T-helper 1 cell treated with Interleukin-12 subunit alpha and Interleukin-12 subunit beta and Interleukin-4 antibody, amounts not matched to agents 30 μg/mL and 1 μg/mL, for 36 hours (primary cell): ENCODE results near the gene CTNND2.

Experiments
- H3K27ac Mint-ChIP-seq: one replicate; pipeline ENCODE4 v1.8.0; 2021; ENCODE audit warnings: mild to moderate bottlenecking, mixed read lengths
- H3K27me3 Mint-ChIP-seq: one replicate; pipeline ENCODE4 v1.8.0; 2021; ENCODE audit warnings: low read depth, mixed read lengths
- H3K36me3 Mint-ChIP-seq: one replicate; pipeline ENCODE4 v1.8.0; 2021; ENCODE audit warnings: low read depth, mixed read lengths
- H3K4me1 Mint-ChIP-seq: one replicate; pipeline ENCODE4 v1.8.0; 2021; ENCODE audit warnings: low read depth, mixed read lengths
- H3K4me3 Mint-ChIP-seq: one replicate; pipeline ENCODE4 v1.8.0; 2021; ENCODE audit warnings: mild to moderate bottlenecking, moderate library complexity, mixed read lengths
- H3K9me3 Mint-ChIP-seq: one replicate; pipeline ENCODE4 v1.8.0; 2021; ENCODE audit warnings: mixed read lengths

The CTNND2 gene

GRCh38 chr5:11230890-11231289 lies 673.4 kb downstream of the CTNND2 start:
- peaks cover 7% of the 10 kb centered on the region for H3K4me1 Mint-ChIP-seq
- H3K27me3 Mint-ChIP-seq, result no peaks in the 10 kb centered on the region
- peaks cover 15% of the 10 kb centered on the region for H3K9me3 Mint-ChIP-seq
- H3K27ac Mint-ChIP-seq, result no peak overlapping the region
- no peaks in the 10 kb centered on the region for H3K36me3 Mint-ChIP-seq
- H3K4me3 Mint-ChIP-seq, result no peak overlapping the region

DNA sequence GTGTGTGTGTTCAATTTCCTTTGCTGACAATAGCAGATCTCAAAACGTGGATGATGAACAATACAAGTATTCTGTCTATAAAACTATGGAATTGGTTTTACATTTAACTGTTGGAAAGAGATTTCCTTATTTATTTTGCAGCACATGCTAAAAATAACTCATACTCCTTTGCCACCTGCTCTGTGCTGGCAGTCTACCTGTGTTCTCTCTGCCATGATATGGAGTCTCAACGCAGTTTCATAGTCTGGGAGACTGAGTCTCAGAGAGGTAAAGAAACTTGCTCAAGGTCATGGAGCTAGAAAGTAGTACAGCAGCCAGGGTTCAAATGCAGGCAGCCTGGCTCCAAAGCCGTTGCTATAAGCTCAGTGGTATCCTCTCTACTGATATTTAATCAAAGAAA lies 677.2 kb downstream of the CTNND2 start:
- Mint-ChIP-seq H3K9me3 (peaks cover 7% of the 10 kb centered on the region), H3K36me3 (no peaks in the 10 kb centered on the region), H3K27ac (no peak overlapping the region), H3K27me3 (no peaks in the 10 kb centered on the region), H3K4me1 (no peaks in the 10 kb centered on the region), H3K4me3 (no peak overlapping the region)

DNA sequence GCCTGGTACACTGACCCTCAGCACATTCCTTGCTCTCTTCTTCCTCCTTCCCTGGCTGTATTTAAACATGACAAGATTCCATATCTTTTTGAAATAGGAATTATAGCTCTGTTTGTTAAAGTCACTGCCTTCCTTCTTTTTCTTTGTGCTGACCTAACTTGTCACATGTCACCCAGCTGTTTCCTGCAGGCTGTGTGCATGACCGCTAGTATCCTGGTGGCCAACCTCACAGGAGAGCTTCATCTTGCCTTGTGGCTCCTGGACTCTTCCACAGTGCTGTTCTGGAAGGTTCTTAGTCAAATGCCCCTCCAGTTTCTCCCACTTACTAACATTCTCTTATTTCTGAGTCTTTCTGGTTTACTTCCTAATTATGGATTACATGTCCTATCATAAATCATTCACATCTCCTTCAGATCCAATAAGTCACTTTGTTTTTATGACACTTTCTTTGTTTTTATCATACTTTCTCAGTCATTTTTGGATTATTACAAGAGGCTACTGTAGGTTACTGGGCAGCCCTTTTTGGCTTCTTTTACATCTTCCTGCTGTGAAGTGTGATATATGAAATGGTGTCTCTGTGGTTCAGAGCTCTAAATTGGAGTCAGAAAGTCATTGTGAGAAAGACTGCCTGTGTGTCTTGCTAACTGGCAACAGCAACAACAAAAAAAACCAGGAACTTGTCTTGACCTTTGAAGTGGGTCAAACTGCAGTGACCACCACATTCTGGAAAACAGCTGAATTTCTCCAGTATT lies 679.6 kb downstream of the CTNND2 start:
- Mint-ChIP-seq H3K9me3 (no peaks in the 10 kb centered on the region), H3K27me3 (no peaks in the 10 kb centered on the region), H3K36me3 (no peaks in the 10 kb centered on the region), H3K27ac (no peak overlapping the region), H3K4me3 (no peak overlapping the region), H3K4me1 (no peaks in the 10 kb centered on the region)

DNA sequence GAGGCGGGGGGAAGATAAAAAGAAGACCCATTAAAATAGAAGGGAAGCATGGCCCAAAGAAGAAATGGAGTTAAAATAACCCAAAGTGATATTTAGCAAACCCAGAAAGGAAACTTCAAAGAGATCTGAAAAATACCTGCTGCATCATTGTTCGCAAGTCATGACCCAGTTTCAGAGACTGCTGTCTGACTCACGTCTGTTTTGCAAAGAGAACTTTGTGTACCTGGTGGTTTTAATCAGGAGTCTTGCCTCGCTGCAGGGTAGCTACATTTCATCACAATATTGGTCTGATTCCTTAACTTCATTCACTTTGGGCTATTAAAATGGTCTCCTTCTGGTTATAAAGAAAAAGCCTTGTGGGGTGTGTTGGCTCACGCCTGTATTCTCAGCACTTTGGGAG lies 682.1 kb downstream of the CTNND2 start:
- no peaks in the 10 kb centered on the region for H3K9me3 Mint-ChIP-seq
- H3K27ac Mint-ChIP-seq, result no peak overlapping the region
- no peaks in the 10 kb centered on the region for H3K36me3 Mint-ChIP-seq
- H3K4me1 Mint-ChIP-seq, result no peaks in the 10 kb centered on the region
- no peaks in the 10 kb centered on the region for H3K27me3 Mint-ChIP-seq
- no peak overlapping the region for H3K4me3 Mint-ChIP-seq

- H3K36me3 Mint-ChIP-seq, result no peaks in the 10 kb centered on the region
- no peak overlapping the region for H3K4me3 Mint-ChIP-seq
- no peak overlapping the region for H3K27ac Mint-ChIP-seq
- no peaks in the 10 kb centered on the region for H3K27me3 Mint-ChIP-seq
- no peaks in the 10 kb centered on the region for H3K9me3 Mint-ChIP-seq
- H3K4me1 Mint-ChIP-seq, result no peaks in the 10 kb centered on the region
Observed at GRCh38 chr5:11214864-11215644, 689.2 kb downstream of the CTNND2 start.

- H3K4me1 Mint-ChIP-seq, result no peaks in the 10 kb centered on the region
- no peak overlapping the region for H3K27ac Mint-ChIP-seq
- no peaks in the 10 kb centered on the region for H3K9me3 Mint-ChIP-seq
- H3K4me3 Mint-ChIP-seq, result no peak overlapping the region
- no peaks in the 10 kb centered on the region for H3K36me3 Mint-ChIP-seq
- H3K27me3 Mint-ChIP-seq, result no peaks in the 10 kb centered on the region
Observed at GRCh38 chr5:11212706-11213105, 691.5 kb downstream of the CTNND2 start.

DNA sequence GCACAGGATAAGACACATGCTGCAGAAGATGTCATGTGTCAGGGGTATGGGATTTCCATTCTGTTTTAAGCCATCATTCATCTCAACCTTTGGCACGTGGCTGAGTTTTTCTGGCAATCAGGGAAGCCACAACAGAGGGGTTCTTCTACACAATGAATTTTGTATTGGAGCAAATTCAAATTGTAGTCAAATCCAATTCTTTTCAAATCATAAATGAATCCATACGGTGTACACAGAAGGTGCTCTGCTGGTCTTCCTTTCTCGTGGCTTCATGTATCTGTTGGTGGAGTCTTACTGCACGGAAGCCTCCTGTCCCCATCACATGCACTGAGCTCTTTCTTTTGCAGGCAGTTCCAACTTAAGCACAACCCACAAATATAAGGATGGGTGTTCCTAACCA lies 706.5 kb downstream of the CTNND2 start:
- Mint-ChIP-seq H3K9me3 (no peaks in the 10 kb centered on the region), H3K4me3 (no peak overlapping the region), H3K27ac (no peak overlapping the region), H3K4me1 (no peaks in the 10 kb centered on the region), H3K27me3 (no peaks in the 10 kb centered on the region), H3K36me3 (no peaks in the 10 kb centered on the region)

- H3K4me1 Mint-ChIP-seq, result no peaks in the 10 kb centered on the region
- H3K4me3 Mint-ChIP-seq, result no peak overlapping the region
- H3K27me3 Mint-ChIP-seq, result no peaks in the 10 kb centered on the region
- no peak overlapping the region for H3K27ac Mint-ChIP-seq
- H3K9me3 Mint-ChIP-seq, result no peaks in the 10 kb centered on the region
- no peaks in the 10 kb centered on the region for H3K36me3 Mint-ChIP-seq
Observed at GRCh38 chr5:11191673-11192072, 712.6 kb downstream of the CTNND2 start.

GRCh38 chr5:11182441-11183080 lies 721.7 kb downstream of the CTNND2 start:
- H3K36me3 Mint-ChIP-seq, result no peaks in the 10 kb centered on the region
- H3K27ac Mint-ChIP-seq, result no peak overlapping the region
- no peaks in the 10 kb centered on the region for H3K4me1 Mint-ChIP-seq
- no peak overlapping the region for H3K4me3 Mint-ChIP-seq
- H3K27me3 Mint-ChIP-seq, result no peaks in the 10 kb centered on the region
- no peaks in the 10 kb centered on the region for H3K9me3 Mint-ChIP-seq

DNA sequence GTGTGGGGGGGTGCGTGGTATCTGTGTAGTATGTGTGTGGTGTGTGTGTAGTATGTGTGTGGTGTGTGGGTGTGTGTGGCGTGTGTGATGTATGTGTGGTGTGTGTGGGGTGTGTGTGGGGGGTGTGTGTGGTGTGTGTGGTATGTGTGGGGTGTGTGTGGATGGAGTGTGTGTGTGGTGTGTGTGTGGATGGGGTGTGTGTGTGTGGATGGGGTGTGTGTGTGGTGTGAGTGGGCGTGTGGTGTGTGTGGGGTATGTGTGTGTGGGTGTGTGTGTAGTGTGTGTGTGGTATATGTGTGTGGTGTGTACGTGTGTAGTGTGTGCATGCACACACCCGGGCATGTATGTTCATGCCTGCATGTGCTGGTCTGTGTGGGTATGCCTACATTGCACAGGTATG lies 722.3 kb downstream of the CTNND2 start:
- Mint-ChIP-seq H3K4me1 (no peaks in the 10 kb centered on the region), H3K4me3 (no peak overlapping the region), H3K9me3 (no peaks in the 10 kb centered on the region), H3K36me3 (no peaks in the 10 kb centered on the region), H3K27me3 (no peaks in the 10 kb centered on the region), H3K27ac (no peak overlapping the region)

- Mint-ChIP-seq H3K36me3 (no peaks in the 10 kb centered on the region), H3K27me3 (no peaks in the 10 kb centered on the region), H3K4me1 (no peaks in the 10 kb centered on the region), H3K9me3 (no peaks in the 10 kb centered on the region), H3K4me3 (no peak overlapping the region), H3K27ac (no peak overlapping the region)
Observed at GRCh38 chr5:11180890-11181289, 723.4 kb downstream of the CTNND2 start.

DNA sequence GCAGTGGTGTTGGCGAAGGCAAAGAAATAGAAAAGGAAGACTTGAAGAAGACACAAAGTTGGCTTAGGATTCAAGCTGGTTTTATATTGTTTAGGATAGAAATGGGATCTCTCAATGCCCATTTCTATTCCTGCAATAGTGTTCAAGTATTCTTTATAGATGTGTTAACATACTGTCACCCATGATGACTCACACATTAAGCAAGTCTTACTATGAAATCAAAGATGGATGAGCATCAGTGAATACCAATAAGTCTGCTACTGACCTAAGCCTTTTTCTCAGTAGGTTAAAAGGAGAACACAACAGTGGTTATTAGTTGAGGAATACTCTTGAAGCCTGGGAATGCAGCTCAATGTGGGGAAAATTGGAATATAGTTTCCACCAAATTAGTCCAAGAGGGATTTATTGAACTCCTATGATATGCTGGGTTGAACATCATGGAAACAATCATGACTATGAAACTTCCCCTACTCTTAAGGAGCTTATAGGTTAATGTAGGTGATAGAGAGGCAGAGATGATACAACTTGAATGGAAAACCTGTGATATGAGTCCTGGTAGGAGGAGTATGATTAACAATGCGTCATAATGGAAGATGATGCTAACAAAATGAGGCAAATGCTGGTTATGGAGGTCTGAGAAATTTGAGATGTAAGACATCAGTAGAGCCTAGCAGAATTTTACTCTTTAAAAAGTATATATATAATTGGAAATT lies 726.1 kb downstream of the CTNND2 start:
- no peak overlapping the region for H3K4me3 Mint-ChIP-seq

DNA sequence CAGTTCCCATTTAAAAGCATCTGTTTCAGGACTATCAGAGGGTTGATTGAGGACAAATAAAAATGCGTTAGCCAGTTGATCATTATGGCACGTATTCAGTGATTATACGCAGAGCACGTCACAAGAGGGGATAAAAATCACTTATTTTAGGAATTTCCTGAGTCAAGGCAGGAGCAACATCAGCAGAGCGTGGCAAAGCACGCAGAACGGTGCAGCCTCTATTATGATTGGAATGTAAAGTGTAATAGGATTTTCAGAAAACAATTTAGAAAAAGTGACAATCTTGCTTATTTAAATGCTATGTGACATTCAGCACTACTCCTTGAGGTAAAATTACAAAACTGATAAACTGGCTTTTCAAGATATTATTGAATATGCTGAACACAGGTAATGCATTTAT lies 729.7 kb downstream of the CTNND2 start:
- H3K27me3 Mint-ChIP-seq, result no peaks in the 10 kb centered on the region
- H3K4me3 Mint-ChIP-seq, result no peak overlapping the region
- H3K9me3 Mint-ChIP-seq, result no peaks in the 10 kb centered on the region
- H3K27ac Mint-ChIP-seq, result no peak overlapping the region
- peaks cover 6% of the 10 kb centered on the region for H3K4me1 Mint-ChIP-seq
- no peaks in the 10 kb centered on the region for H3K36me3 Mint-ChIP-seq

More for the DNA sequence above, 726.1 kb downstream of the CTNND2 start:
- Mint-ChIP-seq H3K4me1 (no peaks in the 10 kb centered on the region), H3K9me3 (no peaks in the 10 kb centered on the region), H3K27me3 (no peaks in the 10 kb centered on the region), H3K36me3 (no peaks in the 10 kb centered on the region), H3K27ac (no peak overlapping the region)

GRCh38 chr5:11172484-11172883 lies 731.8 kb downstream of the CTNND2 start:
- no peaks in the 10 kb centered on the region for H3K36me3 Mint-ChIP-seq
- H3K27ac Mint-ChIP-seq, result no peak overlapping the region
- H3K4me3 Mint-ChIP-seq, result no peak overlapping the region
- no peaks in the 10 kb centered on the region for H3K27me3 Mint-ChIP-seq
- H3K4me1 Mint-ChIP-seq, result peaks cover 6% of the 10 kb centered on the region
- H3K9me3 Mint-ChIP-seq, result no peaks in the 10 kb centered on the region
